SK-N-SH (cell line): ENCODE results near the gene ZAR1. TPM values are rescaled to one million over a fixed set of nuclear protein-coding genes. Genes with fewer than 3 reads are reported as not detected.

Source experiments
- CTCF ChIA-PET: fragments of 300-600, 350-600 bp; formaldehyde crosslinking; extraction: SDS; loops from one replicate; lab custom pipeline; 2021; lab: Yijun Ruan, JAX
- POLR2A ChIA-PET: fragments of 350-600 bp; sonication (Branson Sonifier 250); formaldehyde crosslinking; extraction: SDS; loops from one replicate; lab custom pipeline; 2020; ENCODE audit warnings: antibody characterized with exemption, inconsistent platforms; lab: Yijun Ruan, JAX
- DNase-seq: peaks from one replicate; pipeline ENCODE4 v3.0.0; 2012
- H2AFZ ChIP-seq: fragments of 200-600 bp; sonication (generic); 2 replicates; pipeline ENCODE4 v1.8.1; 2016; ENCODE audit warnings: antibody characterized with exemption, mild to moderate bottlenecking, low read depth
- H3F3A ChIP-seq: fragments of 200-600 bp; sonication (generic); replicated peaks from 2 replicates; pipeline ENCODE3; 2016; ENCODE audit warnings: antibody characterized with exemption, mild to moderate bottlenecking; ENCODE audit not compliant: insufficient read depth
- H3K27ac ChIP-seq, 2 experiments: fragments of 200-500 bp in 1 of 2; fragments of 200-600 bp in 1 of 2; sonication (Bioruptor generic) in 1 of 2; sonication (generic), shearing (Covaris generic) in 1 of 2; 2 replicates each; pipeline versions ENCODE4 v1.5.1 to v1.6.1; 2014 to 2016; ENCODE audit warnings: low read depth in 2 of 2, inconsistent platforms in 1 of 2, low read length in 1 of 2, mild to moderate bottlenecking in 1 of 2, mixed read lengths in 1 of 2
- H3K27me3 ChIP-seq: fragments of 200-600 bp; sonication (generic), shearing (Covaris generic); 2 replicates; pipeline ENCODE4 v1.6.1; 2016; ENCODE audit warnings: mixed run types; ENCODE audit not compliant: insufficient read depth
- H3K36me3 ChIP-seq, 2 experiments: fragments of 200-500 bp in 1 of 2; fragments of 200-600 bp in 1 of 2; sonication (Bioruptor generic) in 1 of 2; sonication (generic) in 1 of 2; replicated peaks in 1 of 2; 2 replicates each; pipeline versions ENCODE3 to v1.5.1; 2014 to 2016; ENCODE audit warnings: low read length in 1 of 2, mild to moderate bottlenecking in 1 of 2; ENCODE audit not compliant: insufficient read depth in 2 of 2, control insufficient read depth in 1 of 2
- H3K4me1 ChIP-seq, 2 experiments: fragments of 200-500 bp in 1 of 2; fragments of 200-600 bp in 1 of 2; sonication (Bioruptor generic) in 1 of 2; sonication (generic), shearing (Covaris generic) in 1 of 2; 2 replicates each; pipeline versions ENCODE4 v1.5.1 to v1.6.1; 2014 to 2016; ENCODE audit warnings: low read depth in 1 of 2, low read length in 1 of 2, mixed run types in 1 of 2; ENCODE audit not compliant: insufficient read depth in 2 of 2, control insufficient read depth in 1 of 2
- H3K4me2 ChIP-seq: fragments of 200-600 bp; sonication (generic), shearing (Covaris generic); 2 replicates; pipeline ENCODE4 v1.6.1; 2017; ENCODE audit warnings: mixed run types
- H3K4me3 ChIP-seq, 2 experiments: fragments of 200-500 bp in 1 of 2; fragments of 200-600 bp in 1 of 2; sonication (Bioruptor generic) in 1 of 2; sonication (generic), shearing (Covaris generic) in 1 of 2; 2 replicates each; pipeline versions ENCODE4 v1.5.1 to v1.8.1; 2014 to 2016; ENCODE audit warnings: low read depth in 2 of 2, inconsistent platforms in 1 of 2, low read length in 1 of 2, mild to moderate bottlenecking in 1 of 2, mixed read lengths in 1 of 2, moderate library complexity in 1 of 2
- H3K79me2 ChIP-seq: fragments of 200-600 bp; sonication (generic); 2 replicates; pipeline ENCODE4 v1.8.1; 2017; ENCODE audit warnings: mild to moderate bottlenecking; ENCODE audit not compliant: insufficient read depth
- H3K9ac ChIP-seq: fragments of 200-600 bp; sonication (generic); 2 replicates; pipeline ENCODE4 v1.6.1; 2017; ENCODE audit warnings: mixed run types
- H3K9me2 ChIP-seq: fragments of 200-600 bp; sonication (generic); 2 replicates; pipeline ENCODE4 v1.6.1; 2017; ENCODE audit warnings: mixed run types
- H3K9me3 ChIP-seq: fragments of 200-600 bp; sonication (generic); 2 replicates; pipeline ENCODE4 v1.6.1; 2017; ENCODE audit warnings: mixed run types, mild to moderate bottlenecking, moderate library complexity
- H4K20me1 ChIP-seq: fragments of 200-600 bp; sonication (generic); 2 replicates; pipeline ENCODE4 v1.6.1; 2017; ENCODE audit warnings: mild to moderate bottlenecking, mixed run types; ENCODE audit not compliant: insufficient read depth
- CHD2 ChIP-seq: fragments of 150-350 bp; IDR thresholded peaks from 2 replicates; pipeline ENCODE4 v1.6.1; 2018; ENCODE audit warnings: low read length; ENCODE audit not compliant: partially characterized antibody
- CTCF ChIP-seq: fragments of 200-600 bp; sonication (generic); IDR thresholded peaks from 2 replicates; pipeline ENCODE4 v1.6.1; 2017; ENCODE audit warnings: antibody characterized with exemption, mild to moderate bottlenecking, moderate library complexity
- ELF1 ChIP-seq: IDR thresholded peaks from 2 replicates; pipeline ENCODE4 v1.4.0; 2012
- EP300 ChIP-seq, 2 experiments: IDR thresholded peaks; 2 replicates each; pipeline versions ENCODE4 v1.4.0 to v1.6.1; 2012; ENCODE audit warnings: borderline replicate concordance in 1 of 2, low read depth in 1 of 2, low read length in 1 of 2
- EZH2phosphoT487 ChIP-seq: fragments of 200-600 bp; sonication (generic); IDR thresholded peaks from 2 replicates; pipeline ENCODE4 v1.6.1; 2017; ENCODE audit warnings: low read depth, mixed run types, mild to moderate bottlenecking, antibody characterized with exemption, moderate library complexity, borderline replicate concordance
- FOSL2 ChIP-seq: IDR thresholded peaks from 2 replicates; pipeline ENCODE4 v1.4.0; 2012; ENCODE audit warnings: low read depth, mild to moderate bottlenecking, moderate library complexity, borderline replicate concordance
- FOXM1 ChIP-seq: IDR thresholded peaks from 2 replicates; pipeline ENCODE4 v1.4.0; 2012; ENCODE audit warnings: low read depth, mild to moderate bottlenecking
- GABPA ChIP-seq: IDR thresholded peaks from 2 replicates; pipeline ENCODE4 v1.4.0; 2012; ENCODE audit warnings: low read depth, mild to moderate bottlenecking
- GATA2 ChIP-seq: sonication (generic); formaldehyde crosslinking; IDR thresholded peaks from 2 replicates; pipeline ENCODE4 v1.5.0; 2020; ENCODE audit warnings: mild to moderate bottlenecking, missing genetic modification reagents
- MXI1 ChIP-seq: IDR thresholded peaks from 2 replicates; pipeline ENCODE4 v1.6.1; 2012; ENCODE audit warnings: mild to moderate bottlenecking, low read depth, low read length, improper control_type of control experiment
- NRF1 ChIP-seq: IDR thresholded peaks from 2 replicates; pipeline ENCODE4 v1.6.1; 2012; ENCODE audit warnings: low read depth, mild to moderate bottlenecking, low read length
- POLR2AphosphoS5 ChIP-seq: IDR thresholded peaks from 2 replicates; pipeline ENCODE4 v1.6.1; 2012; ENCODE audit warnings: low read depth, low read length
- RAD21 ChIP-seq: IDR thresholded peaks from 2 replicates; pipeline ENCODE4 v1.6.1; 2012; ENCODE audit warnings: mild to moderate bottlenecking, low read length
- RCOR1 ChIP-seq: fragments of 150-350 bp; IDR thresholded peaks from 2 replicates; pipeline ENCODE4 v1.6.1; 2017; ENCODE audit warnings: antibody characterized with exemption, low read length
- REST ChIP-seq: IDR thresholded peaks from 2 replicates; pipeline ENCODE4 v1.6.1; 2012; ENCODE audit warnings: mild to moderate bottlenecking, low read depth, low read length, moderate library complexity
- RXRA ChIP-seq: IDR thresholded peaks from 2 replicates; pipeline ENCODE4 v1.4.0; 2012; ENCODE audit warnings: low read depth, mild to moderate bottlenecking, borderline replicate concordance
- SIN3A ChIP-seq: IDR thresholded peaks from 2 replicates; pipeline ENCODE4 v1.6.1; 2012; ENCODE audit warnings: low read depth, mild to moderate bottlenecking, low read length, moderate library complexity, borderline replicate concordance
- SMC3 ChIP-seq: IDR thresholded peaks from 2 replicates; pipeline ENCODE4 v1.6.1; 2012; ENCODE audit warnings: low read depth, low read length, improper control_type of control experiment
- TAF1 ChIP-seq: IDR thresholded peaks from 2 replicates; pipeline ENCODE4 v1.6.1; 2012; ENCODE audit warnings: low read depth, mild to moderate bottlenecking, low read length, moderate library complexity, borderline replicate concordance
- TCF12 ChIP-seq: IDR thresholded peaks from 2 replicates; pipeline ENCODE4 v1.4.0; 2012
- TEAD4 ChIP-seq: IDR thresholded peaks from 2 replicates; pipeline ENCODE4 v1.4.0; 2012; ENCODE audit warnings: mild to moderate bottlenecking, borderline replicate concordance; ENCODE audit not compliant: insufficient read depth
- USF1 ChIP-seq: IDR thresholded peaks from 2 replicates; pipeline ENCODE4 v1.4.0; 2012; ENCODE audit warnings: low read depth, borderline replicate concordance
- USF2 ChIP-seq: fragments of 150-350 bp; IDR thresholded peaks from 2 replicates; pipeline ENCODE4 v1.6.1; 2017; ENCODE audit warnings: antibody characterized with exemption, low read length, low read depth, borderline replicate concordance
- WGBS: methylation state at CpG from one replicate; pipeline ENCODE4 v1.1.6; 2017; ENCODE audit warnings: low lambda C conversion rate; 5-methylcytosine and 5-hydroxymethylcytosine counted together
- polyA plus RNA-seq, 3 experiments: library from polyadenylated mRNA; depleted of rRNA; stranded (reverse); fragments of >200 nt; gene quantifications; 2 replicates each; pipeline ENCODE4 v1.2.3, GENCODE V29; 2012
- TF ChIP-seq, protein P1 (sequence below): IDR thresholded peaks from 2 replicates; pipeline ENCODE4; 2012
- TF ChIP-seq, protein P2 (sequence below): fragments of 150-350 bp; IDR thresholded peaks from 2 replicates; pipeline ENCODE4 v1.6.1; 2016; ENCODE audit warnings: mild to moderate bottlenecking, low read depth, low read length

ZAR1 gene
- polyA plus RNA-seq, 1 of the 3 experiments (the other 2 are of a cell fraction): not detected

DNA sequence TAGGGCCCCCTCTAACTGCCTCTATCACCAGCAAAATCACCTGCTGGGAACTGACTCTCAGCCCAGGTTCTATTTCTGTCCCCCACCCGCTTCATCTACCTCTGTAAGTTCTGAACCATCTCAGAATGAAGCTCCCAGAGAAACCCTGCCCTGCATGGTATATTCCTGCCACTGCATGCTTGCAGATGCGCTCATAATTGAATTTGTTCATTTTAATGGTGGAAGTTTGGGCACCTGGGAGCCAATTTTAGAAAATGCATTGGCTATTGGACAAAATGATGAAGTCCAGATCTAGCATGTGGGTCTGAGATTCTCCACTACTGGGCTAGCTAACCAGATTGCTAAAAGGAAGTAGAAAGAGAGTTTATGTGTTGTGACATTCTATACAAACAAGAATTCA, 35.5 kb upstream of the ZAR1 start:
- Histone ChIP-seq H3K4me2 (no peak overlapping the region), H3K27me3 (no peaks in the 10 kb centered on the region), H3K9me2 (no peaks in the 10 kb centered on the region), H2AFZ (no peak overlapping the region), H3K36me3 (no peaks in the 10 kb centered on the region), H3K9me3 (no peaks in the 10 kb centered on the region), H4K20me1 (no peaks in the 10 kb centered on the region), H3K4me1 (peaks cover 0 to 10% of the 10 kb centered on the region in 2 experiments; a peak in 1 of 4 replicates), H3K9ac (no peak overlapping the region), H3K79me2 (no peaks in the 10 kb centered on the region), H3K4me3 (no peak overlapping the region), H3F3A (no peaks in the 10 kb centered on the region), H3K27ac (no peak overlapping the region)
- WGBS: 66% methylated on average over 2 of the region's 2 CpGs
- ChIA-PET POLR2A (interaction anchor here (1.0 to 1.8 kb wide), 2 partner anchors 8 to 29 kb away, joined by 4 to 5 read pairs; no protein-coding TSS in a partner anchor), CTCF (interaction anchor here (0.5 to 2.8 kb wide), 6 partner anchors 12 to 92 kb away, joined by 3 to 10 read pairs (median 3); no protein-coding TSS in a partner anchor)
- no peak for DNase-seq
- TF ChIP-seq NRF1 (no peak), GABPA (no peak), SIN3A (no peak), RAD21 (peak; percentile 31), FOSL2 (no peak), FOXM1 (no peak), EZH2phosphoT487 (no peak), USF2 (no peak), CTCF (no peak), GATA2 (CRISPR knock-in tag) (peak; percentile 36; the same call in 1 of the 2 replicates), ELF1 (no peak), RCOR1 (peak; percentile 93), TCF12 (peak; percentile 29; the same call in 1 of the 2 replicates), POLR2AphosphoS5 (no peak), CHD2 (peak; percentile 76), REST (no peak), RXRA (no peak), EP300 (IDR thresholded peaks at IDR 0.05; ENCODE audit: borderline replicate concordance in 1 of 2, low read depth in 1 of 2, low read length in 1 of 2) (peak in 1 of 2 experiments; percentile 93; a peak in 2 of 4 replicates), TAF1 (no peak), SMC3 (no peak), TEAD4 (no peak), USF1 (no peak), MXI1 (0 out of 2 replicates have a peak, but pooled peaks have one; percentile 50)
- TF ChIP-seq, protein P1, sequence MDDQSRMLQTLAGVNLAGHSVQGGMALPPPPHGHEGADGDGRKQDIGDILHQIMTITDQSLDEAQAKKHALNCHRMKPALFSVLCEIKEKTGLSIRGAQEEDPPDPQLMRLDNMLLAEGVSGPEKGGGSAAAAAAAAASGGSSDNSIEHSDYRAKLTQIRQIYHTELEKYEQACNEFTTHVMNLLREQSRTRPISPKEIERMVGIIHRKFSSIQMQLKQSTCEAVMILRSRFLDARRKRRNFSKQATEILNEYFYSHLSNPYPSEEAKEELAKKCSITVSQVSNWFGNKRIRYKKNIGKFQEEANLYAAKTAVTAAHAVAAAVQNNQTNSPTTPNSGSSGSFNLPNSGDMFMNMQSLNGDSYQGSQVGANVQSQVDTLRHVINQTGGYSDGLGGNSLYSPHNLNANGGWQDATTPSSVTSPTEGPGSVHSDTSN: no peak
- TF ChIP-seq, protein P2, sequence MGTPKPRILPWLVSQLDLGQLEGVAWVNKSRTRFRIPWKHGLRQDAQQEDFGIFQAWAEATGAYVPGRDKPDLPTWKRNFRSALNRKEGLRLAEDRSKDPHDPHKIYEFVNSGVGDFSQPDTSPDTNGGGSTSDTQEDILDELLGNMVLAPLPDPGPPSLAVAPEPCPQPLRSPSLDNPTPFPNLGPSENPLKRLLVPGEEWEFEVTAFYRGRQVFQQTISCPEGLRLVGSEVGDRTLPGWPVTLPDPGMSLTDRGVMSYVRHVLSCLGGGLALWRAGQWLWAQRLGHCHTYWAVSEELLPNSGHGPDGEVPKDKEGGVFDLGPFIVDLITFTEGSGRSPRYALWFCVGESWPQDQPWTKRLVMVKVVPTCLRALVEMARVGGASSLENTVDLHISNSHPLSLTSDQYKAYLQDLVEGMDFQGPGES: no peak
